Stimulated activated CD4-positive, alpha-beta T cell treated with anti-CD3 and anti-CD28 coated beads, Interleukin-15, amount 100 ng/mL, for 1 hour (primary cell): ENCODE results near the gene CRTC3.
"Not testable (repeated sequence)": the region's sequence is repeated elsewhere in the genome, so short reads cannot be mapped to it uniquely, and the experiment has no call there.

ENCODE experiments used
- DNase-seq, 2 donors: peaks; one replicate each; pipeline ENCODE4 v3.0.0-alpha.2; 2020; ENCODE audit warnings: low read depth in 1 of 2, low spot score in 1 of 2

CRTC3 gene, protein sequence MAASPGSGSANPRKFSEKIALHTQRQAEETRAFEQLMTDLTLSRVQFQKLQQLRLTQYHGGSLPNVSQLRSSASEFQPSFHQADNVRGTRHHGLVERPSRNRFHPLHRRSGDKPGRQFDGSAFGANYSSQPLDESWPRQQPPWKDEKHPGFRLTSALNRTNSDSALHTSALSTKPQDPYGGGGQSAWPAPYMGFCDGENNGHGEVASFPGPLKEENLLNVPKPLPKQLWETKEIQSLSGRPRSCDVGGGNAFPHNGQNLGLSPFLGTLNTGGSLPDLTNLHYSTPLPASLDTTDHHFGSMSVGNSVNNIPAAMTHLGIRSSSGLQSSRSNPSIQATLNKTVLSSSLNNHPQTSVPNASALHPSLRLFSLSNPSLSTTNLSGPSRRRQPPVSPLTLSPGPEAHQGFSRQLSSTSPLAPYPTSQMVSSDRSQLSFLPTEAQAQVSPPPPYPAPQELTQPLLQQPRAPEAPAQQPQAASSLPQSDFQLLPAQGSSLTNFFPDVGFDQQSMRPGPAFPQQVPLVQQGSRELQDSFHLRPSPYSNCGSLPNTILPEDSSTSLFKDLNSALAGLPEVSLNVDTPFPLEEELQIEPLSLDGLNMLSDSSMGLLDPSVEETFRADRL

DNA sequence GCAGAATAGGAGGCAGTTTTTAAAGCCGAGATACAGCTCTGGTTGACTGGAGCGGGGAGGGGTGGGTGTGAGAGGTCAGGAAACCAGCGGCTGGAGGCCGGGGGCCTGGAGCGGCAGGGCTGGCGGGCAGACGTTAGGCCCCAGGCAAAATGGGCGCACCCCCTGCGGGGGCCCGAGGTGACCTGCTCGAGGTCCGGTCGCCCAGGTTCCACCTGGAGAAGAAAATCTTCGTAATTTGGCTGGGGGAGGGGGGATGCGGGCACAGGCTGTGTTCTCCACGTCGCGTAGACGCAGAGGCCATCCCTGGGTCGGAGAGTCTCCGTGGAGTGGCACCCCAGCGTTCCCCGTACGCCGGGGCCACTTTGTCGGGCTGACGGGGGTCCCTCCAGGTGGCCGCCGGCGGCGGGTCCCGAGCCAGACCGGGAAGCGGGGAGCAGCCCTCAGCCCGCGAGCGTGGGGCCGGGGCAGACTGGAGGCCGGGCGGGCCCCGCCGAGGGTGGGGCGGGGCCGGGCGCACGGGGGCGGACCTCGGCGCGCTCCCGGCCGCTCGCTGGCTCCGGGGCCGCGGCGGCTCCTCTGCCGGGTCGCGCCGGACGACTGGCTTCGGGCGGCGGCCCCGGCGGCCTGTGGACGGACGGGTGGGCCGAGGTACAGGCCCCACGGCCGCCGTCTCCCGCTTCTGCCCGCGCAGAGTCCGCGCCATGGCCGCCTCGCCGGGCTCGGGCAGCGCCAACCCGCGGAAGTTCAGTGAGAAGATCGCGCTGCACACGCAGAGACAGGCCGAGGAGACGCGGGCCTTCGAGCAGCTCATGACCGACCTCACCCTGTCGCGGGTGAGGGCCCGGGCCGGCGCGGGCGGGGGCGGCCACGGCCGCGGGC lies at the start of gene CRTC3:
TSS of gene CRTC3 (plus strand) at position 553 of the 879 bp plus-strand sequence. CDS start at position 702, 149 bp downstream.
- DNase-seq: peak; percentile 25 to 45

DNA sequence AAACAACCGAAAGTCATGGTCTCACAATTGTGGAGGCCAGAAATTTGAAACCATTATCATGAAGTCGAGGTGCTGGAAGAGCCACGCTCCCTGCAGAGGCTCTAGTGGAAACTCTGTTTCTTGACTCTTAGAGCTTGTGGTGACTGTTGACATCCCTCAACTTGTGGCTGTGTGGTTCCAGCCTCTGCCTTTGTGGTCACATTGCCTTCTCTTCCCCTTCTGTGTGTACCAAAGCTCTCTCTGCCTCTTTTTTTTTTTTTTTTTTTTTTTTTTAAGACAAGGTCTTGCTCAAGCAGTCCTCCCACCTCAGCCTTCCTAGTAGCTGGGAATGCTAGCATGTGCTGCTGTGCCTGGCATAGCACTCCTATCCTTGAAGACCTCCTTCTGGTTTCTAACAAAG lies 48.7 kb upstream of the CRTC3 start:
- no peak for DNase-seq

DNA sequence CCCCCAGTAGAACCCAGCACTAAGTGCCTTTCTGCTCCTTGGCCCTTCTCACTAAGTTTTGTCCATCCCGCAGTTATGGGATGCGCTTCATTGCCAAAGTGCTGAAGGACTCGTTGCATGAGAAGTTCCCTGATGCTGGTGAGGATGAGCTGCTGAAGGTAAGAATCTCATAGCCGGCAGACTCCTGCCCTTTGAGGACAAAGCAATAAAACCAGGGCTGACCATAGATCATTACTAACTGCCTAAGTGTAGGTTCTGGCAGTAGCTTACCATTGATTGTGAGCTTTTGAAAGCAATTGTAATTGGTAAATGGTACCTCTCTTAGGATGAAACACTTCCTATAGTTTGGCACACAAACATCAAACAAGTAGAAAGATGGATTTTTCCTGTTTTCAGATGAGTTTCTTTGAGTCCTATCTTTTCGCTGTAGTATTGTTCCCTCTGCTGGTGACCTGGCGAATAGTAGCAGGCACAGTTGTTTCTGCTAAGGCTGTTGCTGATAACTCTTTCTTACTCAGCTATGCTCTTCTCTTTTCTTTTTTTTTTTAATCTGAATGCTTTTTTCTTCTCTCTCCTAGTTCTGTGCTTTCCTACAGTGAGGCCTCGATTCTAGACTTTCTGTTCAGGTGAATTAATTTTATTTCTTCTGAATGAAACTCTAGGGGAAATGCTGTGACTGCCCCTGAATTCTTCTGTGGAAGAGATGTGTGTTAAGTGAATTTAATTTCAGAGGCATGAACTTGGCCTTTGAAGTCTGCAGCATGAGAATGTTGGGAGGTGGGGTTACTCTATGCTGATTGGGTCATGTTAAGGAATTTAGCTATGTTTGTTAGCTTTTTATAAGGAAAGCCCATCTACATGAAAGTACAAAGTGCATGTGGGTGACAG lies 47.4 kb upstream of the CRTC3 start:
- peak in 1 of 2 donors; percentile 8 for DNase-seq

DNA sequence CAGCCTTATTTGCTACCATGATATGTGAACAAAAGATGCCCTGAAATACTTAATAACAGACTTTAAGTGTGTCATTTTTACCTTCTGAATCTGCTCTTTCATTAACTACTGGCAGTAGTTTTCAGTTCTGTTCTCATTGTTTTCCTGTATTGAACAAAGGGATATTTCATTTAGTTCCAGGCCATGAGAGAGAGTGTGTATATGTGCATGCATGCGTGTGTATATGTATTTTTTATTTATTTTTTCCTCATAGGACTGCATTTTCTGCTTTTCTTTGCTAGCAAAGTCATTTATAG lies 46.8 kb upstream of the CRTC3 start:
- no peak for DNase-seq

DNA sequence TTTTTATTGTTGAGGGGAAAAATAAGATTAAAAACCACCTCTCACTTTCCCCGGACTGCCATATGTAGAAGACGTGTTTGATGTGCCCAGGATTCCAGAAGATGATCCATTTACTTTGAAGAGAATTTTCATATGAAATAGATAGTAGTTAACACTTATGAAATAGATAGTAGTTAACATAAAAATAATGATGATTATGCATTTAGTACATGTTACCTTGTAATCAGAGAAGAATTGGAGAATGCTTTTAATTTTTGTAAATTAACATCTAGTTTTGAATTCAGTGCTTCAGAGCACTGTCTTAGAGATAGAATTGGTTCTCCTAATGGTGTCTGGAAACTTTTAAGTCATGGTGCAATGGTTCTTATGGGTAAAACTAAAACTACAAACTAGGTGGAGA lies 46.1 kb upstream of the CRTC3 start:
- DNase-seq: no peak

DNA sequence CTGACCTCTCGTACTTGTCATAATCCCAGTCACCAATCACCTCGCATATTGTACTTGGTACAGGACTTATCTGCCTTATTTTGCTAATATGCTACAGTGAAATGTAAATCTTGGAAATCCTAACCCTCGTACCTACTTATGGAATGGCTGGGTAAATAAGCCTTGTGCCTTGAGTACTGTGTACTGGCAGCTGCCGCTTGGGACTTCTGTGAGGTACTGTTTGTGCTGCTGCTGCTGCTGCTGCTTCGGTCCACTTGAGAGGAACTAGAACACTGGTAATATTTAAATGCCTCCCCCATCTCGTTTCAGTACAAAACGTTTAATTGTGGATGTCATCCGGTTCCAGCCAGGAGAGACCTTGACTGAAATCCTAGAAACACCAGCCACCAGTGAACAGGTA lies 42.5 kb upstream of the CRTC3 start:
- no peak for DNase-seq

DNA sequence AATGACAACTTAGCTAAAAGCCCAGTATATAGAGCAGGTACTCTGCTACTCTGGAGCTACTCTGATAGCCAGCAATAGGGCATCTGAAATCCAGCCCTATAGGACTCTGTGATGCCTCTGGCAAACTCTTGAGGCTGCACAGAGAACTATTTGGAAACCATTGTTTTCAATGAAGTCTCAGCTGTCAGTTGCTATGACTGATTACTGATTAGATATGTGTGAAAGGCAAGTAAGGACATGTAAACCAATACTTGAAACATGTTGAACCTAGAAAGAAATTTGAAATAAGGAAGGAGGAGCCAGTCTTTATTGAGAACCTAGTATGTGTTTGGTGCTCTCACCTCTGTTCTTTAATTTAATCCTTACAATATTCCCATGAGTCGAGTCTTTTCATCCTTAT lies 40.2 kb upstream of the CRTC3 start:
- DNase-seq: no peak

DNA sequence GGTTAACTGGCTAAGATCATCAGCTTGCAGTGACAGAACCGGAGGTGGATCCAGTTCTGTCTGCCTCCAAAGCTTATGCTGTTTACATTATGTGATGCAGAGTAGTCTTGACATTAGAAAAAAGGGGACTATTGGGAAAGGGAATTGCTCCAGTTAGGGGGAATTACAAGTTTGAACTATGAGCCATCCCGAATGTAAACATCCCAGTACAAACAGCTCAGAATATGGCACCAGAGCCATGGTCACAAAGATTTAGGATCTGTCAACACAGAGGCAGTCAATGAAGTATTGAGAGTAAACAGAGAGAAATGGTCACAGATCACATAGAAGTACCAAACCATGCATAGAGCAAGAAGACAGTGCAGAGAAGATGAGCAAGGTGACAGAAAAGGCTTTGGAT lies 39.8 kb upstream of the CRTC3 start:
- no peak for DNase-seq

DNA sequence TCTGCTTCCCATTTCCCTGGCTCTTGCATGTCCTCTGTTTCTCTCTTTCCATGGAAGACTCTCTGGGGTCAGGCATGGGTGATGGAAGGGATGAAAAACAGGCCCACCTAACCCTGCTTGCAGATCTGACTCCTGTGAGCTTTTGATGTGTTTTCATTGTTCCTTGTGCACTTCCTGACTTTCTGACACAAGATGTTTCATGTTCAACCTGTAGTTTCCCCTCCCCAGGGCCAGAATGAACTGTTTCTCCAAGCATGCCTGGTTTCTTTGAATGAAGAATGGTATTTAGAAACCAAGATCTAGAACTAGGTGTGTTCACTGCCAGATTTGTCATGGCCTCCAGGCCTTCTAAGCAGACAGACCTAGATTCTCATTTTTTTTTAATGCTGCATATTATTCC lies 36.1 kb upstream of the CRTC3 start:
- DNase-seq: no peak

DNA sequence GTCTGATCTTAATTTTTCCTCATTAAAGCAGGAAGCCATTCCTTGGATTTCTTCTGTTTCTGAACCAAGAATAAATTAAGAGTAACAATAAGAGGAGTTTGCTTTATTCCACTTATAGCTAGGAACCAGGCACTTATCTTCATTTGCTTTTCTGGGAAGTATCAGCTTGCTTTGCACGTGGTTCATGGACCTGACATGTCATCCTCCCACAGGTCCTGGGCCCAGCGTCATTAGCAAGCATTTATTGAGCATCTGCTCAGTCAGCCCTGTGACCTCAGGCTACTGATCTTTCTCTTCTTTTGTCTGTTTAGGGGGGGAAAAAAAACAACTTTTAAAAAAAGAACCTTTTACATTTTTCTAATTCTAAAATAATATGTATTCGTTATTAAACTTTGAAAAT lies 34.7 kb upstream of the CRTC3 start:
- no peak for DNase-seq

DNA sequence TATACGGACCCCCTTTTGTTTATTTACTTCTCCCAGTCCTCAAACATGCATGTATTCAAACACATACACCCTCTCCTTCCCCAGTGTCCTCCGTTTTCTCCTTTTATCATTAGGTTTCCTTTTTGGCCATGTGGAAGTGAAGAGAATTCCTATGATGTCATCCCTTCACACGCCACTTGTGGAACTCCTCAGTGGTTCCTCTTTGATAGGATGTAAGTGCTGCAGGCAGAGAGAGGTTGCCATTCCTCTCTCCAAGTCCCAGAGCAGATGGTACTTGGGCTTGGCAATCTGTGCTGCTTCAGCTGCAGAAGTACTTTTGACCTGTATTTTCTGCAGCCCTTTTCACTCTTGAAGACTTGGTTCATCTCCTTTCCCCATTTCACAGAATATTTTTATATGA lies 32.9 kb upstream of the CRTC3 start:
- no peak for DNase-seq

DNA sequence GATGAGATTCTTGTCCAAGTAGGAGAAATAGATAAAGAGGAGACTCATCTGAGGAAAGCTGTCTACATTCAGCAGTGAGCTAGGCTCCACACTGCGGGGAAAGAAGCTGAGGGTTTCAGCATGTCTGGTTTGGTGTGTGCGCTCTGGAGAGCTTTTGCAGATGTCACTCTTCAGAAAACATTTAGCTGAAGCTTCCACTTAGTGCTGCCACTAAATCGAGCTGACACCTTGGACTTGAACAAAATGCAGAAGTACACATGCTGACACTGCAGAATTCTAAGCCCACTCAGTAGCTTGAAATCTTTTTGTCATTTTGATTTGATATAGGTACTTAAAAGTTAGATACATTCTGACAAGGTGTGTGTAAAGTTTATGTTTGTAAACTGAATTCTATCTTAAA lies 32.3 kb upstream of the CRTC3 start:
- DNase-seq: no peak

DNA sequence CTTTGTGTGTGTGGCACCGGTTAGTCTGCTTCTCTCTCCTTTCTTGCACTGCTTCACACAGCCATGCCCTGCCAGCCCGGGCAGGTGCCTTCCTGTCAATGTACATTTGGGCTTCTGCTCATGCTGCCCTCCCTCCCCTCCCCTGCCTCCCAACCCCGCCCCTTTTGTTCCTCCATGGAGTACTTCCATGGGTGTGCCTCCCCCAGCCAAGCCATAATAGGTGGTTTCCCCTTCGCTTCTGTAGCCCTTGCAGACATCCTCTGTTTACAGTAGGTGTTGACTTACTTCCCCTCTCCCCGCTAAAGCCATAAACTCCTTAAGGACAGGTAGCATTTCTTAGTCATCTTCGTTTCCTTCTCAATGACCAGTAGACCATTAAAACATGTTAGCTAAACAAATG lies 31.8 kb upstream of the CRTC3 start:
- no peak for DNase-seq

DNA sequence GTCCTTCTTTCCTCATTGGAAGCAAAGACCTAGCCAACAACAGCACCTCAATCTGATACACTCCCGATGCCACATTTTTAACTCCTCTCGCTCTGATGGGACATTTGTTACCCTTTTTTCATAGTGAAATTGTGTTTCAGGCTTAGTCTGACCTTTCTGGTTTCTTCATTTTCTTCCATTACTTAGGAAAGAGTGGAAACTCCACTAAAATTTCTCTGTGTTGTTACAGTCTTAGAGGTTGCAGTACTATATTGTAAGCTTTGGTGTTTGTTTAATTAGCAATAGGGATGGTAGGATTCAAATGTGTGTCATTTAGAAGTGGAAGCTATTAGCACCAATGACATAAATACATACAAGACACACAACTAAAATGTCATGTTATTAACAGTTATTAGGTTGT lies 29.6 kb upstream of the CRTC3 start:
- no peak for DNase-seq

DNA sequence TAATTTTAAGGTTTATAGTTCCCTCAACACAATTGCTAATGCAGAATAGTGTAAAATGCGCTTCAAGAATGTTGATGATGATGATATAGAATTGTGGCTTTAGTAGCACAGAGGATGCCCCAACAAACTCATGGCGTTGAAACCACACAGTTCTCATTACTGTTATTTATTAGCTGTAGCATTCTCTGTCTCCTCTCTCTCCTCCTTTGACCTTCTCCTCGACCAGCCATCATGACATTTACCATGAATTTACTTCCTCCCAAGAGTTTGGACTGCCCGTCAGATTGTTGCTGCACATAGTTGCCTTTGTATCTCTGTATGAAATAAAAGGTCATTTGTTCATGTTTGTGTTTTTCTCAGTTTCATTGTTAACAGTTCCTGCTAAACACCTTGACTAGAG lies 27.8 kb upstream of the CRTC3 start:
- no peak for DNase-seq

DNA sequence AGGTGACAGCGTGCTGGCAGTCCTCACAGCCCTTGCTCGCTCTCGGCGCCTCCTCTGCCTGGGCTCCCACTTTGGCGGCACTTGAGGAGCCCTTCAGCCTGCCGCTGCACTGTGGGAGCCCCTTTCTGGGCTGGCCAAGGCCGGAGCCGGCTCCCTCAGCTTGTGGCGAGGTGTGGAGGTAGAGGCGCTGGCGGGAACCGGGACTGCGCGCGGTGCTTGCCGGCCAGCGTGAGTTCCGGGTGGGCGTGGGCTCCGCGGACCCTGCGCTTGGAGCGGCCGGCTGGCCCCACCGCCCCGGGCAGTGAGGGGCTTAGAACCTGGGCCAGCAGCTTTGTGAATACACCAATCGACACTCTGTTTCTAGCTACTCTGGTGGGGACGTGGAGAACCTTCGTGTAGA lies 18.9 kb upstream of the CRTC3 start:
- not testable (repeated sequence) for DNase-seq

DNA sequence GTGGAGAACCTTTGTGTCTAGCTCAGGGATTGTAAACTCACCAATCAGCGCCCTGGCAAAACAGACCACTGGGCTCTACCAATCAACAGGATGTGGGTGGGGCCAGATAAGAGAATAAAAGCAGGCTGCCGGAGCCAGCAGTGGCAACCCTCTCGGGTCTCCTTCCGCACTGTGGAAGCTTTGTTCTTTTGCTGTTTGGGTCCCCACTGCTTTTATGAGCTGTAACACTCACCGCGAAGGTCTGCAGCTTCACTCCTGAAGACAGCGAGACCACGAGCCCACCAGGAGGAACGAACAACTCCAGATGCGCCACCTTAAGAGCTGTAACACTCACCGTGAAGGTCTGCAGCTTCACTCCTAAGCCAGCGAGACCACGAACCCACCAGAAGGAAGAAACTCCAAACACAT lies 18.5 kb upstream of the CRTC3 start:
- not testable (repeated sequence) for DNase-seq

DNA sequence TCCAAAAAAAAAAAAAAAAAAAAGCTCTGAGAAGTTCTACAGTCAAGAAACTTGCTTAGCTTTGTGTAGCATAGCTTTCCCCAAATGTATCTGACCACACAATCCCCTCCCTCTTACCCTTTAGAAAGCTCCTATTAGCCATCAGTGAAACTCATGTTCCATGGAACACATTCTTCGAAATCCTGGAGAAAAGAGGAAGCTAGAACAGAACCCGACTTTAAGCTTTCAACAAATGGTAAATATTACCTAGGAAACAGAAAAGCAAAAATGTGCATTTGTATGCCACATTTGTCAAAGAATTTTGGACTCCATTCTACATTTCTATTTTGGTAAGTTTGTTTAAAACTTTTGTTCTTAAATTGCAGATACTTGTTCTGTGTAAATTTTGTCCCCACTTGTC lies 17.4 kb upstream of the CRTC3 start:
- DNase-seq: no peak

DNA sequence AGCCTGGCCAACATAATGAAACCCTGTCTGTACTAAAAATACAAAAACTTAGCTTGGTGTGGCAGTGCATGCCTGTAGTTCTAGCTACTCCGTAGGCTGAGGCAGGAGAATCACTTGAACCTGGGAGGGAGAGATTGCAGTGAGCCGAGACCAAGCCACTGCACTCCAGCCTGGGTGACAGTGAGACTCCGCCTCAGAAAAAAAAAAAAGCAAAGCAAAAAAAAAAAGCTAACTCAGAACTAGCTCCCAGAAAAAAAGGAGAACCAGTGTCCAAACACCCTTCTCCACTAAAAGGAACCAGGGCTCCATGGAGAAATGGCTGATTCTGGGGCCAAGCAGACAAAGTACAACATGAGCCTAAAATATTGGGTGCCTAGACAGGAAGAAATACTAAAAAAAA lies 16.7 kb upstream of the CRTC3 start:
- DNase-seq: no peak

DNA sequence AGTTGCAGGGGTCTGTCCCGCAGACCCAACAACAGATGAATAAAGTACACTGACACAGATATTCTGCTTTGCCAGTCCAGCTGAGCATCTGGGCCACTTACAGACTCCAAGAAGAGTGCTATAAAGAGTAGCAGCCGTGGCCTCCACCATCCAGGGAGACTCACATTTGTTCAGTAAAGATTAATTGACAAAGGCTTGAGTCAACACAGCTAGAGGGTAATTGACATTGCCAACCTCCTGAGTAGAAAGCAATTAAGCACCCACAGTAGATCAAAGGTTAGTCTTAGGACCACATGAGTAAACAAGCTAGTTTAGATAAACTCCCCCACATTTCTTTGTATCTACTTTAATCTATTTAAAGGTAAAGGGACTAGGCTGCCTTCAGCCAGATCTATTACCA lies 16.3 kb upstream of the CRTC3 start:
- DNase-seq: no peak

DNA sequence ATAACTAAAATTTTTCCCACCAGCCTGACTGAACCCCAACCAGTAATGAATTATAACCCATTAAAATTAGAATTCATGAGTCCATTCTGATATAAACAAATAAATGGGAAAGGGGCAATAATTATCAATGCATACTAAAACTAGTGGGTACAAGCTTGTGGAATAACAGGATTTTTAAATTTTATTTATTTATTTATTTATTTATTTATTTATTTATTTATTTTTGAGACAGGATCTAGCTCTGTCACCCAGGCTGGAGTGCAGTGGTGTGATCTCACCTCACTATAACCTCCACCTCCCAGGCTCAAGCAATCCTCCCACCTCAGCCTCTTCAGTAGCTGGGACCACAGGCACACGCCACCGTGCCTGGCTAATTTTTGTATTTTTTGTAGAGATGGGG lies 15.8 kb upstream of the CRTC3 start:
- not testable (repeated sequence) for DNase-seq
